Measurements from ENCODE around the gene UAP1L1.
"Not testable (repeated sequence)": the region's sequence is repeated elsewhere in the genome, so short reads cannot be mapped to it uniquely, and the experiment has no call there.

DNA sequence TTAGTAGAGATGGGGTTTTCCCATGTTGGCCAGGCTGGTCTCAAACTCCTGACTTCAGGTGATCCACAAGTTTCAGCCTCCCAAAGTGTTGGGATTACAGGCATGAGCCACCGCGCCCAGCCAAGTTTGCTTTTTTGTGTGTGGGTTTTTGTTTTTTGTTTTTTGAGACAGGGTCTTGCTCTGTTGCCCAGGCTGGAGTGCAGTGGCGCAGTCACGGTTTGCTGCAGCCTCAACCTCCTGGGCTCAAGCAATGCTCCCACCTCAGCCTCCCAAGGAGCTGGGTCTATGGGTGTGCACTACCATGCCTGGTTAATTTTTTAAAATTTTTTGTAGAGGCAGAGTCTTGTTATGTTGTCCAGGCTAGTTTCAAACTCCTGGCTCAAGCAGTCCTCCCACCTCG is 43.8 kb upstream of the UAP1L1 start:
- TF ChIP-seq POLR2AphosphoS5, POLR2A (IDR thresholded peaks at IDR 0.05): not testable (repeated sequence)
- TF ChIP-seq, protein P1, sequence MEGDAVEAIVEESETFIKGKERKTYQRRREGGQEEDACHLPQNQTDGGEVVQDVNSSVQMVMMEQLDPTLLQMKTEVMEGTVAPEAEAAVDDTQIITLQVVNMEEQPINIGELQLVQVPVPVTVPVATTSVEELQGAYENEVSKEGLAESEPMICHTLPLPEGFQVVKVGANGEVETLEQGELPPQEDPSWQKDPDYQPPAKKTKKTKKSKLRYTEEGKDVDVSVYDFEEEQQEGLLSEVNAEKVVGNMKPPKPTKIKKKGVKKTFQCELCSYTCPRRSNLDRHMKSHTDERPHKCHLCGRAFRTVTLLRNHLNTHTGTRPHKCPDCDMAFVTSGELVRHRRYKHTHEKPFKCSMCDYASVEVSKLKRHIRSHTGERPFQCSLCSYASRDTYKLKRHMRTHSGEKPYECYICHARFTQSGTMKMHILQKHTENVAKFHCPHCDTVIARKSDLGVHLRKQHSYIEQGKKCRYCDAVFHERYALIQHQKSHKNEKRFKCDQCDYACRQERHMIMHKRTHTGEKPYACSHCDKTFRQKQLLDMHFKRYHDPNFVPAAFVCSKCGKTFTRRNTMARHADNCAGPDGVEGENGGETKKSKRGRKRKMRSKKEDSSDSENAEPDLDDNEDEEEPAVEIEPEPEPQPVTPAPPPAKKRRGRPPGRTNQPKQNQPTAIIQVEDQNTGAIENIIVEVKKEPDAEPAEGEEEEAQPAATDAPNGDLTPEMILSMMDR (IDR thresholded peaks at IDR 0.05), result not testable (repeated sequence)

Measured in upper lobe of left lung (tissue), 4 donors.